Adrenal gland (tissue), 12 donors: Measurements from ENCODE around the gene EXOC4. TPM values are rescaled to one million over a fixed set of nuclear protein-coding genes. Genes with fewer than 3 reads are reported as not detected.

Source experiments
- DNase-seq, 7 donors: peaks; one replicate each; pipeline ENCODE4 v3.0.0-alpha.2; 2019 to 2020
- H3K27ac ChIP-seq, 5 donors: fragments of 200-600 bp; sonication (generic) in 4 of 5; 1 replicate in 3 of 5; 2 replicates in 2 of 5; pipeline versions ENCODE4 v1.5.1 to v1.8.0; 2016 to 2020; ENCODE audit warnings: mild to moderate bottlenecking in 1 of 5
- H3K27me3 ChIP-seq: fragments of 200-600 bp; 2 replicates; pipeline ENCODE4 v1.8.0; 2021
- H3K36me3 ChIP-seq, 2 donors: fragments of 200-600 bp; replicated peaks in 1 of 2; 1 replicate in 1 of 2; 2 replicates in 1 of 2; pipeline versions ENCODE4 v1.5.1 to v1.8.0; 2018 to 2022
- H3K4me1 ChIP-seq, 2 donors: fragments of 200-600 bp; replicated peaks in 1 of 2; 1 replicate in 1 of 2; 2 replicates in 1 of 2; pipeline versions ENCODE4 v1.5.1 to v1.8.0; 2018 to 2021
- H3K4me3 ChIP-seq, 4 donors: fragments of 200-600 bp; sonication (generic) in 3 of 4; one replicate each; pipeline ENCODE4 v1.5.1; 2016 to 2018
- H3K9me3 ChIP-seq, 3 donors: fragments of 200-600 bp; sonication (generic) in 1 of 3; replicated peaks in 1 of 3; 1 replicate in 2 of 3; 2 replicates in 1 of 3; pipeline versions ENCODE4 v1.5.1 to v1.8.0; 2016 to 2021
- CTCF ChIP-seq, 6 experiments: fragments of 450-650 bp in 4 of 6; fragments of 200-600 bp in 2 of 6; sonication (generic) in 1 of 6; IDR thresholded peaks; 1 replicate in 5 of 6; 2 replicates in 1 of 6; pipeline versions ENCODE4 v1.5.1 to v1.8.0; 2016 to 2021; ENCODE audit warnings: antibody characterized with exemption in 6 of 6, mild to moderate bottlenecking in 2 of 6, moderate library complexity in 1 of 6
- POLR2A ChIP-seq, 2 donors: fragments of 450-650 bp; IDR thresholded peaks; one replicate each; pipeline ENCODE4 v1.6.1; 2017; ENCODE audit warnings: antibody characterized with exemption in 2 of 2, mild to moderate bottlenecking in 2 of 2, moderate library complexity in 1 of 2
- WGBS, 4 donors: extraction: QIAGEN DNeasy Blood & Tissue Kit in 2 of 4; methylation state at CpG; one replicate each; pipeline versions ENCODE4 v1.1.5 to v1.1.7; 2013 to 2017; 5-methylcytosine and 5-hydroxymethylcytosine counted together
- intact Hi-C, 2 donors: fragments of 100-400 bp; cut with DNase I; formaldehyde crosslinking; loops; one replicate each; pipeline versions ENCODE4 v1.14.1 to v1.15.0; 2022 to 2023
- polyA plus RNA-seq, 3 donors: library from polyadenylated mRNA; stranded (reverse); fragments of 200-250 nt in 2 of 3; fragments of 350-450 nt in 1 of 3; fragmentation: Illumina TruSeq in 1 of 3; extraction: RNeasy Lipid Tissue Mini Kit (QIAGEN cat#74804) in 1 of 3; gene quantifications; one replicate each; pipeline ENCODE4 v1.2.3, GENCODE V29; 2013 to 2014
- total RNA-seq, 9 donors: library from RNA; depleted of rRNA in 4 of 9; stranded (reverse); fragments of >200 nt in 4 of 9; fragments of 120-200 nt in 1 of 9; fragmentation: NEBNext Ultra II Directional in 1 of 9; extraction: Animal tissue kit (Norgen Biotek cat#: 25700) in 1 of 9; gene quantifications; one replicate each; pipeline versions ENCODE4 v1.1.0 to v1.2.4, GENCODE V29; 2013 to 2023
- donor health status: healthy with polysubstance abuse.
- donor health status: Bipolar disorder and iron deficiency.
- donor health status: DM: yes; HTN: yes; CAD: no.
- donor health status: DM: no; HTN: no; CAD: no.
- donor health status: DM: no; HTN: no; CAD: no.
- donor health status: DM: yes; HTN: yes; CAD: no.

The EXOC4 gene
- total and polyA plus RNA-seq, 12 donors = 12.5 to 93.8 (median 67.4) TPM

- no peaks in the 10 kb centered on the region for H3K36me3 ChIP-seq
- H3K4me3 ChIP-seq = no peak overlapping the region
- TF ChIP-seq POLR2A (IDR thresholded peaks at IDR 0.05) (no peak), CTCF (IDR thresholded peaks at IDR 0.05) (no peak)
- no peaks in the 10 kb centered on the region for H3K4me1 ChIP-seq
- intact Hi-C loops = no loop called here
- no peaks in the 10 kb centered on the region for H3K27me3 ChIP-seq
- 92 to 93% (median 93%) methylated on average over 4 of the region's 4 CpGs for WGBS, 4 donors
- no peak for DNase-seq
- no peak overlapping the region for H3K27ac ChIP-seq
- H3K9me3 ChIP-seq = no peaks in the 10 kb centered on the region
Observed at GRCh38 chr7:133873187-133873586, 620.3 kb downstream of the EXOC4 start.

GRCh38 chr7:133873631-133874030, 620.8 kb downstream of the EXOC4 start:
- intact Hi-C loops = no loop called here
- H3K4me3 ChIP-seq = no peak overlapping the region
- no peaks in the 10 kb centered on the region for H3K9me3 ChIP-seq
- no peak overlapping the region for H3K27ac ChIP-seq
- DNase-seq = no peak
- H3K4me1 ChIP-seq = no peaks in the 10 kb centered on the region
- no peak for TF ChIP-seq POLR2A (IDR thresholded peaks at IDR 0.05)
- no peak for TF ChIP-seq CTCF (IDR thresholded peaks at IDR 0.05)
- WGBS, 4 donors = 79 to 87% (median 82%) methylated on average over 2 of the region's 2 CpGs
- no peaks in the 10 kb centered on the region for H3K36me3 ChIP-seq
- no peaks in the 10 kb centered on the region for H3K27me3 ChIP-seq

DNA sequence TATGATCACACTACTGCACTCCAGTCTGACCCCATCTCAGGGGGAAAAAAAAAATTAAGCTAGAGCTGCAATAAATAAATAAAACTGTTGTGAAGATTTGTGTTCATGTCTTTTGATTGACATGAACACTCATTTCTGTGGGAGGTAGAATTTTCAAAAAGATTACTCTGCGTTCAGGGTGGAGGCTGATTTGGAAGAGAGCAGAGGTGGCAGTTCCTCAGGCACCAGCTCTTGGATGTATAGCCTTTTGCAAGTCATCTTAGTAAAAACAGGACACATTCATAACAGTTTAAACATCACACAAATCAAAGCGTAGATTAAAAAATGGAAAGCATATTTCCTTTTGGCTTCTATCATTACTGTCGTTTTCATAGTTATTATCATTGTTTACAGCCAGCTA, 630.7 kb downstream of the EXOC4 start:
- no peak overlapping the region for H3K27ac ChIP-seq
- TF ChIP-seq CTCF (IDR thresholded peaks at IDR 0.05) = no peak
- TF ChIP-seq POLR2A (IDR thresholded peaks at IDR 0.05) = no peak
- no peaks in the 10 kb centered on the region for H3K27me3 ChIP-seq
- H3K4me1 ChIP-seq = no peaks in the 10 kb centered on the region
- DNase-seq = no peak
- no peaks in the 10 kb centered on the region for H3K9me3 ChIP-seq
- no peak overlapping the region for H3K4me3 ChIP-seq
- no peaks in the 10 kb centered on the region for H3K36me3 ChIP-seq
- intact Hi-C loops = no loop called here
- 84 to 92% (median 89%) methylated on average over 3 of the region's 3 CpGs for WGBS, 4 donors

GRCh38 chr7:133885213-133885612, 632.3 kb downstream of the EXOC4 start:
- no peak for DNase-seq
- TF ChIP-seq POLR2A (IDR thresholded peaks at IDR 0.05) (no peak), CTCF (IDR thresholded peaks at IDR 0.05) (no peak)
- intact Hi-C loops = no loop called here
- Histone ChIP-seq H3K27me3 (no peaks in the 10 kb centered on the region), H3K4me1 (no peaks in the 10 kb centered on the region), H3K36me3 (no peaks in the 10 kb centered on the region), H3K9me3 (no peaks in the 10 kb centered on the region), H3K27ac (no peak overlapping the region), H3K4me3 (no peak overlapping the region)
- 91 to 100% (median 98%) methylated on average over 5 of the region's 5 CpGs for WGBS, 4 donors
